ENCODE data around the gene KMT2E.
"Not testable (repeated sequence)": the region's sequence is repeated elsewhere in the genome, so short reads cannot be mapped to it uniquely, and the experiment has no call there.

KMT2E gene

GRCh38 chr7:104983076-104983577, 30.9 kb upstream of the KMT2E start:
- DNase-seq (ENCODE audit: low read depth): no peak

- peak; percentile 71 for DNase-seq (ENCODE audit: low read depth)
Measured at GRCh38 chr7:104983578-104984539, 30.1 kb upstream of the KMT2E start.

GRCh38 chr7:104984585-104985258, 29.3 kb upstream of the KMT2E start:
- no peak for DNase-seq (ENCODE audit: low read depth)

DNA sequence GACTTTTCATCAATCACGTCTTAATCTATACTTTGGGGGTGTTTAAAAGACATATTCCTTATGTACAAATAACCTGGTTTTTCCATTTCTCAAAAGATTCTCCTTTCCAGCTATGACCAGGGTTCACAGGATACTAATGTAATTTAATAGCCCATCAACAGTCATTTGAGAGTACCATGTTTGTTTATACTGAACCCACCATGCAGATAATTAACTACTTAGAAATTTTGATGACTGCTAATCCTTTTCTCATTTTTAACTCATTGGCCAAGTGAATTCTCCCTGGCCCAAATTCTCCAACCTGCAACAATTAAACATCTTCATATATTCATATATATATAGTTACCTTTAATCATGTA, 28.8 kb upstream of the KMT2E start:
- DNase-seq (ENCODE audit: low read depth): no peak

DNA sequence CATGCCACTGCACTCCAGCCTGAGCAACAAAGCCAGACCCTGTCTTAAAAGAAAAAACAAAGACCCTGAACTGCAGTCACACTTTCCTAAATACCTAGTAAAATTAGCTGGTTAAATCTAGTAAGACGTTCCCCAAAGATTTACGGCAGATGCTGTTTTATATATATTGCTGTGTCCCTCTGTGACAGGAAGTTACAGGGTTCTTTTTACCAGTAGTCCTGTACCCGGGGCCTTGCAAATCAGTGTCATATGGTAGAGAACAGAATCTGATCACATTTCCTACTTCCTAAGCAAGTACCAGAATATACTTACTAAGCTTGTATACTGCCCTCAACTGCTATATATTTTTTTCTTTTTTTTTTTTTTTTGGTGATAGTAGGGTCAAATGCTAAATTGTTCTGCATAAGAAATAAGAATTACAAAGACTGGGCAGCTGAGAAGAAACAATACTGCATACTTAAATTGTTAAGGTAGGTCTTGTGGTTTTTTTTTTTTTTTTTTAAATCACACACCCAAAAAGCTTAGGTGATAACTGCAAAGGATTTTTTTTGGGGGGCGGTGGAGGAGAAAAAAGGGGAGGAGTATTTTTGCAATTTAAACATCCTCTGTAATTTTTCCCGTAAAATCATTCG, 27.3 kb upstream of the KMT2E start:
- DNase-seq (ENCODE audit: low read depth): no peak

- not testable (repeated sequence) for DNase-seq (ENCODE audit: low read depth)
Measured at GRCh38 chr7:104987403-104987802, 26.6 kb upstream of the KMT2E start.

- no peak for DNase-seq (ENCODE audit: low read depth)
Measured at GRCh38 chr7:104990983-104991382, 23.0 kb upstream of the KMT2E start.

- no peak for DNase-seq (ENCODE audit: low read depth)
Measured at GRCh38 chr7:104992306-104992705, 21.7 kb upstream of the KMT2E start.

DNA sequence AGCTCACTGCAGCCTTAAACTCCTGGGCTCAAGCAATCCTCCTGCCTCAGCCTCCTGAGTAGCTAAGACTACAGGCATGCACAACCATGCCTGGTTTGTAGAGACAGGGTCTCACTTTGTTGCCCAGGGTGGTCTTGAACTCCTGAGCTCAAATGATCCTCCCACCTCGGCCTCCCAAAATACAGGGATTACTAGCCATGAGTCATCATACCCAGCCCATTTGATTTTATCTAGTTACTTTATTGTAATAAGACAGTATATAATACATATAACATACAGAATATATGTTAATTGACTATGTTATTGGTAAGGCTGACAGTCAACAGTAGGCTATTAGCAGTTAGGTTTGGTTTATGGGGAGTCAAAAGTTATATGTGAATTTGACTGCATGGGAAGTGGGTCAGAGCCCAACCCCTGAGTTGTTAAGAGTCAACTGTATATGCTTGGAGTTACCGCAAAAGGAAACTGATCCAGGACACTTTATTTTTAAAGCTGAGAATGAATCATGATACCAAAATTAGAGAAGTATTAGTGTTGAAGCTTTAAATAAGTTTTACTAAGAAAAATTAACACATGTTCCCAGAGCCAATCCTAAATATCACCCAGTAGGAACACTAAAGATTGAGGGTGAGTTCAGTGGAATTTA, 20.7 kb upstream of the KMT2E start:
- no peak for DNase-seq (ENCODE audit: low read depth)

- DNase-seq (ENCODE audit: low read depth): no peak
Measured at GRCh38 chr7:104998040-104998752, 15.8 kb upstream of the KMT2E start.

- no peak for DNase-seq (ENCODE audit: low read depth)
Measured at GRCh38 chr7:105000200-105000599, 13.8 kb upstream of the KMT2E start.

GRCh38 chr7:105000927-105001336, 13.1 kb upstream of the KMT2E start:
- no peak for DNase-seq (ENCODE audit: low read depth)

DNA sequence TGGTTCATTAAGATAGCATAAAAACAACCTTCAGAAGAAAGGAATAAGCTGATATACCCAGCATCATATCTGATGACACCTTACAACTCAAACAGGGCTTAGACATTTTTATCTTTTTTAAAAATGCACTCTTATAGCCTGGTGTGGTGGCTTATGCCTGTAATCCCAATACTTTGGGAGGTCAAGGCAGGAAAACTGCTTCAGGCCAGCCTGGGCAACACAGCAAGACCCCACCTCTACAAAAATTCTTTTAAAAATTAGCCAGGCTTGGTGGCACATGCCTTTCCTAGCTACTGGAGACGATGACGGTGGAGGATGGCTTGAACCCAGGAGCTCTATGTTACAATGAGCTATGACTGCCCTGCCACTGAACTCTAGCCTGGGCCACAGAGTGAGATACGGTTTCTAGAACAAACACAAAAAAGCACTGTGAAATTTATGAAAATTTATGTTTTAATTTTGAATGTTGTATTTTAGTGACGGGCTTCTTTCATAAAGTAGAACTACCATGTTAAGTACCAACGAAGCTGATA, 12.3 kb upstream of the KMT2E start:
- DNase-seq (ENCODE audit: low read depth): no peak

- peak; percentile 18 for DNase-seq (ENCODE audit: low read depth)
Measured at GRCh38 chr7:105003275-105003674, 10.7 kb upstream of the KMT2E start.

DNA sequence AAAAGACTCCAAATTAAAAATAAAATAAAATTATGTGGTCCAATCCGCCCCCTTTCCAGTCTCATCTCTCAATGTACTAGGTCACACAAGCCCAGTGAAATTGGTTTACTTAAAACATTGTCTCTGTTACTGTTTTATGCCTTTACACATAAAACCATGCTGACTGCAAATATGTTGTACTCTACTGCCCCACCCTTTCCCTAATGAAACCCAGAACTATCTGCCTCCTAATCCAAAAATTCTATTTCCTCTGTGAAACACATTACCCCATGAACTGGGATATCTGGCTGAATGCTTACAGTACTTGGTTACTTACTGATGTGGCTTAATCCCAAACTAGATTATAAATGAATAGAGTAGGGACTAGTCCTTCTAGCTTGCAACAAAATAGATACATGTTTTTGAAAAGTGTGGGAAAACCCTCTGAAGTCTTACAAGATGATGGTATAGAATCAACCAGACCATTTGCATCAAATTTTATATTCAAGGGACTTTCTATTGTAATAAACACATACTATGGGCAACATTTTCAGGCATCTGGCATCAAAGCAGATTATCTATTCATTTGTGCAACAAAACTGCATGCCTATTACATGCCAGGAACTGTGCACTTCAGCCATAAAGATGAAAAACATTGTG, 10.0 kb upstream of the KMT2E start:
- no peak for DNase-seq (ENCODE audit: low read depth)

DNA sequence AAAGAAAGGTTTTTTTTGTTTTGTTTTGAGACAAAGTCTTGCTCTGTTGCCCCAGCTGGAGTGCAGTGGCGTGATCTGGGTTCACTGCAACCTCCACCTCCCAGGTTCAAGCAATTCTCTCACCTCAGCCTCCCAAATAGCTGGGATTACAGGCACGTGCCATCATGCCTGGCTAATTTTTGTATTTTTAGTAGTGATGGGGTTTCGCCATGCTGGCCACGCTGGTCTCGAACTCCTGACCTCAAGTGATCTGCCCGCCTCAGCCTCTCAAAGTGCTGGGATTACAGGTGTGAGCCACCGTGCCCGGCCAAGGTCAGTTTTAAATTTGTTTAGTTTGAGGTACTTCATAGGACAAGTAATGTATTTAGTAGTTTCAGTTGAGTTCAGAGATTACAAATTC, 9.0 kb upstream of the KMT2E start:
- not testable (repeated sequence) for DNase-seq (ENCODE audit: low read depth)

GRCh38 chr7:105005486-105005885, 8.5 kb upstream of the KMT2E start:
- DNase-seq (ENCODE audit: low read depth): not testable (repeated sequence)

DNA sequence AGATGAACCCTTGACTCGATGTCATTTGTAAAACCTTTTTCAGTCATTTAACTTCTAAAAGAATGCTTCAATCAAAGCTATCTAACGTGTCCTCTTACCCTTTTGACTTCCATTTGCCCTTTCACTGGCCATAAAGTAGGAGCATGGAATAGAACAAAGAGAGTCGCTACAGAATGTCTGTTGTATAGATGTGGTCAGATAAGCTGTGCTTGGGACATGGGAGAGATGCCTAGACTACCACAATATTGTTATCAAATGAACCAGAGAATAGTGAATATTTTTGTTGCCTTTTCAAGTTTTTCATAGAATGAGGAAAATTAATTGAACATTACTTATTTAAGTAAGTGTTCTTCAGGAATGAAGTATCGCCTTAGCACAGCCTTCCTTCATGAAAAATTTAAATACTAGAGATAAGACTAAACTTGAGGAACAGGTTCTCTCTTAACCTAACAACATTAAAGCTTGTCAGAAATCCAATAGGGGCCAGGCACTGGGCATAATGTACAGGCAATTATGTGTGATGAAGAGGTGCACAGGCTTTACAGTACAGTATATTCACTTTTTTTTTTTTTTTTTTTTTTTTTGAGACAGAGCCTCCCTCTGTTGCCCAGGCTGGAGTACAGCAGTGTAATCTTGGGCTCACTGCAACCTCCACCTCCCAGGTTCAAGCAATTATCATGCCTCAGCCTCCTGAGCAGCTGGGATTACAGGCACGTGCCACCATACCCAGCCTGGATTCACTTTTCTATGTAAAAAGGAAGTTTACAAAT, 7.5 kb upstream of the KMT2E start:
- DNase-seq (ENCODE audit: low read depth): no peak

GRCh38 chr7:105007298-105007697, 6.7 kb upstream of the KMT2E start:
- DNase-seq (ENCODE audit: low read depth): no peak

Data from activated gamma-delta T cell treated with anti-CD3 and anti-CD28 coated beads, Interleukin-2, amount 50 U/mL, for 16 hours (primary cell).